ENCODE data around the gene TNRC6C. TPM values are rescaled to one million over a fixed set of nuclear protein-coding genes. Genes with fewer than 3 reads are reported as not detected.

TNRC6C gene
- total and polyA plus RNA-seq, 2 of the 13 experiments (the other 11 are each of a cell fraction or from before 2014, with no cell fraction given), result 0.66 to 4.9 TPM

DNA sequence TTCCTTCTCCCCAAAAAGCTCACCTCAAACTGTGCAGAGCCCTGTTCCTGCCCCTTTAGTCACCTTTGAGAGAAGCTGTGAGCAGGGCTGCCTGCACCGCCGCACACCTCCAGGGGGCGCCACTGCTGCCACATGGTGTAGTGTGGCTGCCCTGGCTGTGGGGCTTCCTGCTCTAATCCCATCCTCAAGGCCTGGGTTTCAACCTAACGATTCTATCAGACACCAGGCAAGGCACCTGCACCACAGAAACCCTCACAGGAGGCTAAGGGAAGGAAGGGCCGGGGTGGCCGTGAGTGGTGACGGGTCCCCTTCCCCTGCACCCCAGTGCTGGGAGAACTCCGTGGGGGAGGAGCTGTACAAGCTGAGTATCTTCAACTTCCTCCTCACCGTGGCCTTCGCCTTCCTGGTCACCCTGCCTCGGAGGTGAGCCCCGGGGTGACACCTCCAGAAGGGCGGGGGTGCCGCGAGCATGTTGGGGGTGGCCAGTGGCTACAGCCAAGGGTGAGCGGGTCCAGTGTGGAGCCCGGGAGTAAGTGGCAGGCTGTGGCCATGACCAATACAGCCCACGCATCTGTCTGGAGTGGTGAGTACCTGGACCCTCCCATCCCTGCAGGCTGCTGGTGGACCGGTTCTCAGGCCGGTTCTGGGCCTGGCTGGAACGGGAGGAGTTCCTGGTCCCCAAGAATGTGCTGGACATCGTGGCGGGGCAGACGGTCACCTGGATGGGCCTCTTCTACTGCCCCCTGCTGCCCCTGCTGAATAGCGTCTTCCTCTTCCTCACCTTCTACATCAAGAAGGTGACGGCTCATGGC is 179.1 kb downstream of the TNRC6C start (continued):
- TF ChIP-seq ZNF296 (CRISPR knock-in tag; conservative IDR thresholded peaks at IDR 0.05) (no peak), ZNF160 (CRISPR knock-in tag; IDR thresholded peaks at IDR 0.05) (no peak), CENPX (CRISPR knock-in tag; IDR thresholded peaks at IDR 0.05) (no peak), ZNF333 (CRISPR knock-in tag; IDR thresholded peaks at IDR 0.05; ENCODE audit: borderline replicate concordance) (peak; percentile 83; the same call in 1 of the 2 replicates), ZNF30 (CRISPR knock-in tag; IDR thresholded peaks at IDR 0.05) (no peak), LCORL (IDR thresholded peaks at IDR 0.05) (no peak), LCORL (CRISPR knock-in tag; IDR thresholded peaks at IDR 0.05) (0 out of 2 replicates have a peak, but pooled peaks have one; percentile 32), ZNF230 (CRISPR knock-in tag; IDR thresholded peaks at IDR 0.05) (no peak), RBM39 (IDR thresholded peaks at IDR 0.05; ENCODE audit: low read depth, low read length, poor library complexity, severe bottlenecking) (peak; percentile 28), HOXA3 (CRISPR knock-in tag; IDR thresholded peaks at IDR 0.05) (peak; percentile 34)
- TF ChIP-seq, protein P1, sequence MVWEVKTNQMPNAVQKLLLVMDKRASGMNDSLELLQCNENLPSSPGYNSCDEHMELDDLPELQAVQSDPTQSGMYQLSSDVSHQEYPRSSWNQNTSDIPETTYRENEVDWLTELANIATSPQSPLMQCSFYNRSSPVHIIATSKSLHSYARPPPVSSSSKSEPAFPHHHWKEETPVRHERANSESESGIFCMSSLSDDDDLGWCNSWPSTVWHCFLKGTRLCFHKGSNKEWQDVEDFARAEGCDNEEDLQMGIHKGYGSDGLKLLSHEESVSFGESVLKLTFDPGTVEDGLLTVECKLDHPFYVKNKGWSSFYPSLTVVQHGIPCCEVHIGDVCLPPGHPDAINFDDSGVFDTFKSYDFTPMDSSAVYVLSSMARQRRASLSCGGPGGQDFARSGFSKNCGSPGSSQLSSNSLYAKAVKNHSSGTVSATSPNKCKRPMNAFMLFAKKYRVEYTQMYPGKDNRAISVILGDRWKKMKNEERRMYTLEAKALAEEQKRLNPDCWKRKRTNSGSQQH (CRISPR knock-in tag; IDR thresholded peaks at IDR 0.05; ENCODE audit: low read depth), result no peak
- TF ChIP-seq, protein P2, sequence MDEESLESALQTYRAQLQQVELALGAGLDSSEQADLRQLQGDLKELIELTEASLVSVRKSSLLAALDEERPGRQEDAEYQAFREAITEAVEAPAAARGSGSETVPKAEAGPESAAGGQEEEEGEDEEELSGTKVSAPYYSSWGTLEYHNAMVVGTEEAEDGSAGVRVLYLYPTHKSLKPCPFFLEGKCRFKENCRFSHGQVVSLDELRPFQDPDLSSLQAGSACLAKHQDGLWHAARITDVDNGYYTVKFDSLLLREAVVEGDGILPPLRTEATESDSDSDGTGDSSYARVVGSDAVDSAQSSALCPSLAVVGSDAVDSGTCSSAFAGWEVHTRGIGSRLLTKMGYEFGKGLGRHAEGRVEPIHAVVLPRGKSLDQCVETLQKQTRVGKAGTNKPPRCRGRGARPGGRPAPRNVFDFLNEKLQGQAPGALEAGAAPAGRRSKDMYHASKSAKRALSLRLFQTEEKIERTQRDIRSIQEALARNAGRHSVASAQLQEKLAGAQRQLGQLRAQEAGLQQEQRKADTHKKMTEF (CRISPR knock-in tag; IDR thresholded peaks at IDR 0.05), result 0 out of 2 replicates have a peak, but pooled peaks have one; percentile 27
- TF ChIP-seq, protein P3, sequence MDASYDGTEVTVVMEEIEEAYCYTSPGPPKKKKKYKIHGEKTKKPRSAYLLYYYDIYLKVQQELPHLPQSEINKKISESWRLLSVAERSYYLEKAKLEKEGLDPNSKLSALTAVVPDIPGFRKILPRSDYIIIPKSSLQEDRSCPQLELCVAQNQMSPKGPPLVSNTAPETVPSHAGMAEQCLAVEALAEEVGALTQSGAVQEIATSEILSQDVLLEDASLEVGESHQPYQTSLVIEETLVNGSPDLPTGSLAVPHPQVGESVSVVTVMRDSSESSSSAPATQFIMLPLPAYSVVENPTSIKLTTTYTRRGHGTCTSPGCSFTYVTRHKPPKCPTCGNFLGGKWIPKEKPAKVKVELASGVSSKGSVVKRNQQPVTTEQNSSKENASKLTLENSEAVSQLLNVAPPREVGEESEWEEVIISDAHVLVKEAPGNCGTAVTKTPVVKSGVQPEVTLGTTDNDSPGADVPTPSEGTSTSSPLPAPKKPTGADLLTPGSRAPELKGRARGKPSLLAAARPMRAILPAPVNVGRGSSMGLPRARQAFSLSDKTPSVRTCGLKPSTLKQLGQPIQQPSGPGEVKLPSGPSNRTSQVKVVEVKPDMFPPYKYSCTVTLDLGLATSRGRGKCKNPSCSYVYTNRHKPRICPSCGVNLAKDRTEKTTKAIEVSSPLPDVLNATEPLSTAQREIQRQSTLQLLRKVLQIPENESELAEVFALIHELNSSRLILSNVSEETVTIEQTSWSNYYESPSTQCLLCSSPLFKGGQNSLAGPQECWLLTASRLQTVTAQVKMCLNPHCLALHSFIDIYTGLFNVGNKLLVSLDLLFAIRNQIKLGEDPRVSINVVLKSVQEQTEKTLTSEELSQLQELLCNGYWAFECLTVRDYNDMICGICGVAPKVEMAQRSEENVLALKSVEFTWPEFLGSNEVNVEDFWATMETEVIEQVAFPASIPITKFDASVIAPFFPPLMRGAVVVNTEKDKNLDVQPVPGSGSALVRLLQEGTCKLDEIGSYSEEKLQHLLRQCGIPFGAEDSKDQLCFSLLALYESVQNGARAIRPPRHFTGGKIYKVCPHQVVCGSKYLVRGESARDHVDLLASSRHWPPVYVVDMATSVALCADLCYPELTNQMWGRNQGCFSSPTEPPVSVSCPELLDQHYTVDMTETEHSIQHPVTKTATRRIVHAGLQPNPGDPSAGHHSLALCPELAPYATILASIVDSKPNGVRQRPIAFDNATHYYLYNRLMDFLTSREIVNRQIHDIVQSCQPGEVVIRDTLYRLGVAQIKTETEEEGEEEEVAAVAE (CRISPR knock-in tag; IDR thresholded peaks at IDR 0.05; ENCODE audit: borderline replicate concordance), result no peak
